ENCODE results near the gene OTX1.

OTX1 gene

GRCh38 chr2:63047321-63048279 is 3.0 kb upstream of the OTX1 start:
- DNase-seq = no peak

GRCh38 chr2:63048367-63049171 is 2.1 kb upstream of the OTX1 start:
- no peak for DNase-seq

DNA sequence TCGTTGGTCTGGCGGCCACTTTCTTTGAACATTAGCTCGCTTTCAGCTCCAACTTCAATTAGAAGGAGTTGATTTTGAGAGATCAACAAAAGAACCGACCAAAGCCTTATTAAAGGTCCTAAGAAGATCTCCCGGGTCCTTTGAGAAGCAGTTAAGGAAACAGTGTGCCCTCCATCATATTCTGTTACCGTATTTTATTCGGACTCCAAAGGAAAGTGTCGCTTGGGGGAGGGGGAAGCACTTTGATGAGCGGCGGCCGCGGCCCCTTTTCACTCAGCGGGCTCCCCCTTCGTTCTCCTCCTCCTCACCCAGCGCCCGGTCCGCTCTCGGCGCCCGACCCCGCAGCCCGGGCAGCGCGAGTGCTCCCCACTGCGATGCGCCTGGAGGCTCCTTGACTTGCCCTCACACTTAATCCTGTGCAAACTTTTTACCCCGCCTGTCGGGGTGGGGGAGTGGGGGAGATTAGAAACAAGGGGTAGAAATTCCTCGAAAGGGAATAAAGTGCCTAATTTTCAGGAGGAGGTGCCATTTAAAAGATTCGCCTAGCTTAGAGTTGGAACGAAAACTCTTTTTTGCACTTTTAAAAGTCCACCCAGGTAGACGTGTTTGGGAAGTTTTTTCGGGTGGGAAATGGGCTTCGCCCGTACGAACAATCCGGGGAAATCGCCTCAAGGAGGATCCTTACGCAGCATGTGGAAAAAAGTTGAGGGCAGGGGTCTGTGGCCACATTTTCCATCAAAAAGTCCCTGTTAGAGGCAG is 1.2 kb upstream of the OTX1 start:
- no peak for DNase-seq

DNA sequence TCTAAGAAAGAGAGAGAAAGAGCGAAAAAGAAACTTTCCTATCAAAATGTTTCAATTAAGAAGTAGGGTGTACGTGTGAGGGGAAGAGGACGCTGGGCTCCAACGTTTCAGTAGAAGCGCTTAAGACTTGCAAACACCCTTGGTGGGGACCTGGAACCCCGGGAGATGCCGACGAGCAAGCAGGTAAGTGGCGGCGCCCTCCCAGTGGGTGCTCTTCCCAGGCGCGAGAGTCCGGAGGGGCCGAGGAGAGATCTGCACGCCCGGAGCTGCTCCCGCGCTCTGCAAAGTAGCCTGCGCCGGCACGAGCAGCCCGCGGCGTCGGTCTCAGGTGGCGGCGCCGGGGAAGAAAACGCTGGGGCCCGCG is 678 bp upstream of the OTX1 start:
- no peak for DNase-seq

GRCh38 chr2:63051042-63051794 is 588 bp downstream of the OTX1 start:
- no peak for DNase-seq

DNA sequence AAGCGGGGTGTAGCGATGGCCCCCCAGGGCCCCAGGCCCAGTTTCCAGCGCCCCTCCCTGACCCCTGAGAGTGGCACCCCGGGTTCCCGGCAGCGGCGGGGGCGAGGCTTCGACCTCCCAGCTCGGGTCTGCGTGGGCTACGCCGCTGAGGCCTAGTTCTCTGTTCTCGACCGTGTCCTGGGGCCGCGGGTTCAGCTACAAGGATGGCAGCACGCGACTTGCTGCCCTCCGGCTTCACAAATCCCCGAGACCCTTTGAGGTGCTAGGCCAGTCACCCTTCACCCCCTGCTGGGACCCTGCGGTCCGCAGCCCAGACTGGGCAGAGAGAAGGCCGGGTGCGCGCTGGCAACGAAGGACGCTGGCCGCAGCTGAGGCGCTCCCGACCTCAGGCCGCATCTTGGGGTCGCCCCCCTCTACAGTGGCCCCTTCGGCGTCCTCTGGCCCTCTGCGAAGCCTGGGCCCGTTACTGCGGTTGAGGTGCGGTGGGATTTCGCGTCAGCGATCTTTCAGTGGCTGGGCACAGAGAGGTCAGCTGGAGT is 1.2 kb downstream of the OTX1 start:
- no peak for DNase-seq

- no peak for DNase-seq
These were observed 1.9 kb downstream of the OTX1 start for GRCh38 chr2:63052411-63053080.

- DNase-seq = no peak
These were observed 2.7 kb downstream of the OTX1 start for GRCh38 chr2:63053081-63053888.

DNA sequence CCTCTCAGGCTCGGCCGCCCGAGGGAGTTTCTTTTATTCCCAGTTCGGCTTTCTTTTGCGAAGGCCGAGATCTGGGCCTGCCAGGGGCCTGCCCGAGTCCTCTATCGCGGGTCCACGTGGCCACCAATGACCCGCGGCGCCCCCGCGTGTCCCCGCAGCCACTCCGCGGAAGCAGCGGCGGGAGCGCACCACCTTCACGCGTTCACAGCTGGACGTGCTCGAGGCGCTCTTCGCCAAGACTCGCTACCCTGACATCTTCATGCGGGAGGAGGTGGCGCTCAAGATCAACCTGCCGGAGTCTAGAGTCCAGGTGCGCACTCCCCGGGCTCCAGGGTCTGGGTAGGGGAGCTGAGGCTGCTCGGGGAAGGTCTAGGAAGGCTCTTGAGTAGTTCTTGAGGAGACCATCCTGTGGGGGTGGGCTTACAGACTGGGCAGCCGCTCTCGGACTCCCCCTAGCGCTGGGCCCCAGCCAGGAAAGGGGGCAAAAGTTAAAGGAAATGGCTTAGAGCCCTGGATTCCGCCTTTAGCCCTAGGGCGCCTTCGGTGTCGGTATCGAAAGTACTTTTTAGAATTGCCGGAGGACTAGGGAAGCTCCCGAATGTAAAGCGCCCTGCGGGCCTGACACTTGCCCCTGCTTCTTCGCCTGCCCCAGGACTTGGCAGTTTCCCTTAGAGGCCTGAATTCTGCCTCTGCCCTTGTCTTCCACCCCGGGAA is 3.4 kb downstream of the OTX1 start:
- DNase-seq = no peak

- DNase-seq = no peak
These were observed 4.2 kb downstream of the OTX1 start for GRCh38 chr2:63054841-63055225.

DNA sequence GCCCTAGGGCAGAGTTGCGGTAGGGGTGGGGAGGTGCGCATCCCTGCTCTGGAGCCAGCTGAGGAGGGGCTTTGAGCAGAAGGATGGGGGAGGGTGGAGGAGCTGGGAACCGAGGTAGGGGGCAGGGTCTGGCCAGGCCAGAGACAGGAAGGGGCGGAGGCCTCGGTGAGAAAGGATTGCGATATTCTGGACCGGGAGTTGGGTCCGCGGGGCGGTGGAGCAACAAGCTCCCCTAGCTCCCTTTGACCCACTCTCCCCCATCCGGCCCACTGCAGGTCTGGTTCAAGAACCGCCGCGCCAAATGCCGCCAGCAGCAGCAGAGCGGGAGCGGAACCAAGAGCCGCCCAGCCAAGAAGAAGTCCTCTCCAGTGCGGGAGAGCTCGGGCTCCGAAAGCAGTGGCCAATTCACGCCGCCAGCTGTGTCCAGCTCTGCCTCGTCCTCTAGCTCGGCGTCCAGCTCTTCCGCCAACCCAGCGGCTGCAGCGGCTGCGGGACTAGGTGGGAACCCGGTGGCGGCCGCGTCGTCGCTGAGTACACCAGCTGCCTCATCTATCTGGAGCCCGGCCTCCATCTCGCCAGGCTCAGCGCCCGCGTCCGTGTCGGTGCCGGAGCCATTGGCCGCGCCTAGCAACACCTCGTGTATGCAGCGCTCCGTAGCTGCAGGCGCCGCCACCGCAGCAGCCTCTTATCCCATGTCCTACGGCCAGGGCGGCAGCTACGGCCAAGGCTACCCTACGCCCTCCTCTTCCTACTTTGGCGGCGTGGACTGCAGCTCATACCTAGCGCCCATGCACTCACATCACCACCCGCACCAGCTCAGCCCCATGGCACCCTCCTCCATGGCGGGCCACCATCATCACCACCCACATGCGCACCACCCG is 4.8 kb downstream of the OTX1 start:
- no peak for DNase-seq

- DNase-seq = no peak
These were observed 5.7 kb downstream of the OTX1 start for GRCh38 chr2:63056107-63057050.

DNA sequence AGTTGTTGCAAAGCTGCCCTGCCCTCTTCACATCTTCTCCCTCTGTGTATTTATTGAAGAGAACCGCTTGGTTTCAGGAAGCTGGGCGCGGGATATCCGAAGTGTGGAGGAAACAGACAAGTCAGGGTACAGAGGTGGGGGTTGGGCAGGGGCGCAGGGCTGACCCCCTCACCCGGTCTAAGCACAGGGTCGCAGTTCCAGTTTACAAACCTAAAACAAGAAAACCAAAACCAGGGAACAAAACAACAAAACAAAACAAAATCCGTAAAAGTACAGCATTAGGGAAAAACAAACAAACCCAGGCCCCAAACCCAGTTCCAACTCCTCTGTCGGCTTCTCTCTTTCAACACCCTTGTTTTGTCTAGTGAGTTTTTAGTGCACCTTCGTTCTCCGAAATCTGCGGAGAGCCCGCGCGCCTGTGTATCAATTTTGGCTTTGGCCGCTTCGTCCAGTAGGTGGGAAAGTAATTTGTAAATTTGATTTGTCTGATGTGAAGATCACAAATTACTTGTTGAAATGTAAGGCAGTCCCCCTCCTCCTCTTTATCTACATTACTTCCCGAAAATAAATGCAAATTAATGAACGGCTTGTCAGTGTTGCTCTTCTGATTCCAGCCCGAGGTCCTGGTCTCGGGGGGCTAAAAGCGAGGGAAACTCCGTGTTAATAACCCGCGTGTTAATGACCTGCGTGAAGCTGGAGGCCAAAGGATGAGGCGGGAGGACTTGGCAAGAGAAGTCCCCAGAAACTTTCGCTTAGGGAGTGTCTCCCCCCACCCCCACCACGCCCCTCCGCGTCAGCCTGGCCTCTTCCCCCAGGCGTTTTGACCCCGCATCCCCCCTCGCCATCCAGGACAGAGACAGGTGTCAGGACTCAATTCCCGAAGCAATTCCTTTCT is 6.9 kb downstream of the OTX1 start:
- DNase-seq = no peak

DNA sequence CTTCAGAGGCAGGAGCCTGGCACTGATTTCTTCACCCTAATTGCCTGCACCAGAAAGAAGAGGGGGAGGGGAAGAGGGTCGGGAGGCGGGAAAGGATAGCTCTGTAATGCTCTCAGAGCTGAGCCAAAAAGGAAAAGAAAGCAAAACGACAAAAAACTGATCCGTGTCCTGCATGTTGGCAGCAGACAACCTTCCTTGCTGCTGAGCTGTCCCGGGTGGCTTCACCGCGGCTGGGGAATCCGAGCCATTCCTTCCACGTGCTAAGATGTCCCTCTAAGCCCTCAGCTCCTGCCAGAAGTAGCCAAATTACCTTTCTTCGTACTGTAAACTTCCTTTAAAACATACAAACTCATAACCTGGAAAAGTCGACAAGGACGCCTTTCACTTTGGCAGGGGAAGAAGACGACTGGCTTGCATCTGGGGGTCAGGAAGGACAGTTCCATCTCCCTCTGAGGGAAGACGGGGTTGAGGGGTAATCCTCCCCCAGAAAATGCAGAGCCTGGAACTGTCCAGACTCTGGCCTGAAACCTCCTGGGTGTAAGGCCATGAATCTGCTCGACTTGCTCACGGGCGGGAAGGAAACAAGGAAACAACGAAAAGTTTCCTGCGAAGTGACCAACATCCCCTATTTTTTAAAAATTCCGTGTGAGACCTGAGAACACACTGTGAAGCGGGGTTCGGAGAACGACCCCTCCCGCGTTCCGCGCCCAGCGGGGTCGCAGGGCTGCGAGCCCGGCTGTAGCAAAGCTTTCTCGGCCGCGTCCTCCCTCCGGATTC is 7.7 kb downstream of the OTX1 start:
- no peak for DNase-seq

DNA sequence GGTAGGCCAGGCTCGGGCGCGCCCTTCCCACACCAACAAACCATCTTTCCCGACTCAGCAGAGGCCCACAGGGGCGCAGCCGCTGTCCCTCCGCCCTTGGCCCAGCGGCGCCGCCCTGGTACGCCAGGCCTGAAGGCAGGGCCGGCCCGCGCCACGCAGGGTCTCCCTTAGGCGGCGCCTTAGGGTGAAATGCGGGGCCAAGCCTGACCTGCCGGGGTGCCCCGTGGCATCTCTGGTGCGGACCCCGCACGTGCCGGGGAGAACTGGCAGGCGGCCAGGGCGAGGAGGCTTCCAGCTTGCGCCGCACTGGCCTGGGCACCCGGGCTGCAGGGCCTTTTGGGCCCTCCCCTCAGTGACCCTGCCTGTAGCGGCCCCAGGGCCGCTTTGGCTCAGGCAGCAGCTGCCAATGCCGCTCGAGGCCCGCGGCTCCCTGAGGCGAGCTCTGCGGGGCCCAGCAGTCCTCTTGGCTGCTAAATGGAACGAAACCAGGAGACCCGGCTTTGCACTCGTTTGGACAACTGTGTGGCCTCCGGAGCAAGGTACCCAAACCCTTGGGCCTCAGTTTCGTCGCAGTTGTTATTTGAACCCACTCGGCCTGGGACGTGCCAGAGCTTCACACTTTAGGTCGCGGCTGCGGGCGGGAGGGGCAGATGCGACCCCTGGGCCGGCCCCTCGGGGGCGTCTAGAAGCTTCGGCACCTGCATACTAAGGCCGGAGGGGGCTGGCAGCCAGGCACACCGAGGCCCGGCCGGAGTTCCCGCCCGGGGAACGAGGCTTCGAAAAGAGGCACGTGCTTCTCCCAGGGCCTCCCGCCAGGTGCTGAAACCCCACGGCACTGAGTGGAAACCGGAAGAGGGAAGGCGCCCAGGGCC is 8.5 kb downstream of the OTX1 start:
- DNase-seq = no peak
